IPS DF 19.7 (cell line): ENCODE data around the gene SLC34A3.

Source experiments
- DNase-seq: peaks from one replicate; pipeline ENCODE4 v3.0.0-alpha.2; 2013; ENCODE audit warnings: low read depth, low spot score

SLC34A3 gene

GRCh38 chr9:137217276-137218211, 13.2 kb upstream of the SLC34A3 start:
- no peak for DNase-seq

- DNase-seq, result no peak
Measured at GRCh38 chr9:137218212-137218753, 12.4 kb upstream of the SLC34A3 start.

GRCh38 chr9:137218754-137219271, 11.9 kb upstream of the SLC34A3 start:
- DNase-seq, result no peak

- DNase-seq, result no peak
Measured at GRCh38 chr9:137219757-137220316, 10.9 kb upstream of the SLC34A3 start.

- DNase-seq, result no peak
Measured at GRCh38 chr9:137220317-137221094, 10.2 kb upstream of the SLC34A3 start.

GRCh38 chr9:137221095-137221505, 9.6 kb upstream of the SLC34A3 start:
- no peak for DNase-seq

GRCh38 chr9:137221506-137222111, 9.1 kb upstream of the SLC34A3 start:
- no peak for DNase-seq

GRCh38 chr9:137222190-137223077, 8.3 kb upstream of the SLC34A3 start, which contains the start of gene RNF208:
Gene RNF208 (minus strand): TSS chr9:137222240. CDS start chr9:137221212, 1,028 bp downstream.
- no peak for DNase-seq

GRCh38 chr9:137223078-137223970, 7.4 kb upstream of the SLC34A3 start:
- peak; percentile 86 for DNase-seq

- DNase-seq, result no peak
Measured at GRCh38 chr9:137224830-137225694, 5.6 kb upstream of the SLC34A3 start, which contains the start of gene CYSRT1. Gene CYSRT1 (plus strand): TSS chr9:137225174. CDS start chr9:137225622, 448 bp downstream.

- no peak for DNase-seq
Measured at GRCh38 chr9:137225699-137226331, 4.9 kb upstream of the SLC34A3 start.

- no peak for DNase-seq
Measured at GRCh38 chr9:137226338-137227053, 4.2 kb upstream of the SLC34A3 start.

GRCh38 chr9:137227054-137227852, 3.4 kb upstream of the SLC34A3 start, which contains the start of gene RNF224:
Gene RNF224 (plus strand): TSS chr9:137227502. CDS start chr9:137228336, 834 bp downstream.
- DNase-seq, result no peak

- DNase-seq, result no peak
Measured at GRCh38 chr9:137227853-137228505, 2.7 kb upstream of the SLC34A3 start.

GRCh38 chr9:137228506-137228967, 2.2 kb upstream of the SLC34A3 start:
- no peak for DNase-seq
